Liver (tissue), 9 donors: Measurements from ENCODE around the gene KRTAP22-1. TPM values are rescaled to one million over a fixed set of nuclear protein-coding genes. Genes with fewer than 3 reads are reported as not detected.

Experiments used
- DNase-seq: peaks from one replicate; pipeline ENCODE4 v3.0.0-alpha.2; 2017; ENCODE audit warnings: low spot score
- H3K27ac ChIP-seq, 2 donors: one replicate each; pipeline ENCODE4 v1.7.0; 2013; ENCODE audit warnings: inconsistent platforms in 2 of 2, low read length in 2 of 2, control low read depth in 1 of 2, low read depth in 1 of 2, mild to moderate bottlenecking in 1 of 2
- H3K27me3 ChIP-seq, 4 donors: one replicate each; pipeline versions ENCODE4 v1.6.1 to v1.7.0; 2013; ENCODE audit warnings: low read length in 3 of 4, inconsistent platforms in 1 of 4, mild to moderate bottlenecking in 1 of 4, moderate library complexity in 1 of 4; ENCODE audit not compliant: control insufficient read depth in 4 of 4, insufficient read depth in 4 of 4
- H3K36me3 ChIP-seq, 4 donors: one replicate each; pipeline versions ENCODE4 v1.6.1 to v1.7.0; 2013; ENCODE audit warnings: low read length in 3 of 4, mild to moderate bottlenecking in 3 of 4, low read depth in 1 of 4, moderate library complexity in 1 of 4; ENCODE audit not compliant: control insufficient read depth in 4 of 4, insufficient read depth in 3 of 4
- H3K4me1 ChIP-seq, 4 donors: one replicate each; pipeline versions ENCODE4 v1.6.1 to v1.7.0; 2013; ENCODE audit warnings: low read length in 3 of 4, mild to moderate bottlenecking in 3 of 4, moderate library complexity in 1 of 4; ENCODE audit not compliant: control insufficient read depth in 4 of 4, insufficient read depth in 4 of 4
- H3K4me3 ChIP-seq, 3 donors: one replicate each; pipeline versions ENCODE4 v1.6.1 to v1.7.0; 2013; ENCODE audit warnings: low read length in 3 of 3, control low read depth in 1 of 3, low read depth in 1 of 3, mild to moderate bottlenecking in 1 of 3
- H3K9ac ChIP-seq, 2 donors: one replicate each; pipeline ENCODE4 v1.7.0; 2013; ENCODE audit warnings: low read length in 2 of 2, mild to moderate bottlenecking in 2 of 2, moderate library complexity in 2 of 2, control low read depth in 1 of 2, low read depth in 1 of 2
- H3K9me3 ChIP-seq, 4 donors: one replicate each; pipeline versions ENCODE4 v1.6.1 to v1.7.0; 2013; ENCODE audit warnings: low read length in 3 of 4; ENCODE audit not compliant: control insufficient read depth in 4 of 4
- ATF3 ChIP-seq: IDR thresholded peaks from 2 replicates; pipeline ENCODE4 v1.6.1; 2016; ENCODE audit warnings: antibody characterized with exemption
- EGR1 ChIP-seq, 2 donors: IDR thresholded peaks; 2 replicates each; pipeline ENCODE4 v1.6.1; 2016 to 2018; ENCODE audit warnings: antibody characterized with exemption in 2 of 2, low read depth in 2 of 2
- FOXA1 ChIP-seq: IDR thresholded peaks from 2 replicates; pipeline ENCODE4 v1.6.1; 2016; ENCODE audit warnings: antibody characterized with exemption
- FOXA2 ChIP-seq: IDR thresholded peaks from 2 replicates; pipeline ENCODE4 v1.6.1; 2016; ENCODE audit warnings: antibody characterized with exemption
- GABPA ChIP-seq, 2 donors: IDR thresholded peaks in 1 of 2; conservative IDR thresholded peaks in 1 of 2; 2 replicates each; pipeline ENCODE4 v1.6.1; 2016; ENCODE audit warnings: antibody characterized with exemption in 2 of 2, mild to moderate bottlenecking in 1 of 2, moderate library complexity in 1 of 2
- HNF4A ChIP-seq, 2 donors: conservative IDR thresholded peaks; 2 replicates each; pipeline ENCODE4 v1.6.1; 2016; ENCODE audit warnings: antibody characterized with exemption in 2 of 2, mild to moderate bottlenecking in 2 of 2
- HNF4G ChIP-seq: IDR thresholded peaks from 2 replicates; pipeline ENCODE4 v1.6.1; 2016; ENCODE audit warnings: antibody characterized with exemption
- JUND ChIP-seq, 2 donors: IDR thresholded peaks; 2 replicates each; pipeline ENCODE4 v1.6.1; 2016; ENCODE audit warnings: antibody characterized with exemption in 2 of 2
- MAX ChIP-seq: IDR thresholded peaks from 2 replicates; pipeline ENCODE4 v1.6.1; 2016; ENCODE audit warnings: antibody characterized with exemption
- NR2F2 ChIP-seq: IDR thresholded peaks from 2 replicates; pipeline ENCODE4 v1.6.1; 2016; ENCODE audit warnings: antibody characterized with exemption
- RAD21 ChIP-seq, 2 donors: IDR thresholded peaks; 2 replicates each; pipeline ENCODE4 v1.6.1; 2016; ENCODE audit warnings: antibody characterized with exemption in 2 of 2, mild to moderate bottlenecking in 2 of 2
- REST ChIP-seq: IDR thresholded peaks from 2 replicates; pipeline ENCODE4 v1.6.1; 2016; ENCODE audit warnings: antibody characterized with exemption, mild to moderate bottlenecking
- RXRA ChIP-seq, 2 donors: IDR thresholded peaks; 2 replicates each; pipeline ENCODE4 v1.6.1; 2017 to 2018; ENCODE audit warnings: antibody characterized with exemption in 2 of 2, mild to moderate bottlenecking in 1 of 2
- SP1 ChIP-seq: IDR thresholded peaks from 2 replicates; pipeline ENCODE4 v1.6.1; 2018; ENCODE audit warnings: antibody characterized with exemption, mild to moderate bottlenecking
- TAF1 ChIP-seq: conservative IDR thresholded peaks from 2 replicates; pipeline ENCODE4 v1.6.1; 2016; ENCODE audit warnings: antibody characterized with exemption, mild to moderate bottlenecking
- YY1 ChIP-seq: IDR thresholded peaks from 2 replicates; pipeline ENCODE4 v1.6.1; 2016; ENCODE audit warnings: antibody characterized with exemption, mild to moderate bottlenecking
- polyA plus RNA-seq, 2 donors: library from polyadenylated mRNA; stranded (reverse) in 1 of 2; unstranded in 1 of 2; fragments of 200-250 nt in 1 of 2; fragments of >200 nt in 1 of 2; fragmentation: Nextera tagmentation in 1 of 2; extraction: Ambion mirVana in 1 of 2; gene quantifications; one replicate each; pipeline versions ENCODE4 v1.2.1 to v1.2.3, GENCODE V29; 2013 to 2015
- total RNA-seq, 2 donors: library from RNA; depleted of rRNA; stranded (reverse); fragments of >200 nt; gene quantifications; one replicate each; pipeline ENCODE4 v1.2.3, GENCODE V29; 2014
- TF ChIP-seq, protein P1 (sequence below): IDR thresholded peaks from 2 replicates; pipeline ENCODE4 v1.6.1; 2016; ENCODE audit warnings: antibody characterized with exemption
- TF ChIP-seq, protein P2 (sequence below): fragments of 150-350 bp; IDR thresholded peaks from 2 replicates; pipeline ENCODE4 v1.5.1; 2017; ENCODE audit warnings: improper control_type of control experiment, low read depth, low read length; ENCODE audit not compliant: missing input control
- donor health status: healthy.
- donor health status: healthy.
- donor health status: healthy.
- donor health status: healthy.
- donor health status: healthy.

The KRTAP22-1 gene
- total and polyA plus RNA-seq, 4 donors = not detected

DNA sequence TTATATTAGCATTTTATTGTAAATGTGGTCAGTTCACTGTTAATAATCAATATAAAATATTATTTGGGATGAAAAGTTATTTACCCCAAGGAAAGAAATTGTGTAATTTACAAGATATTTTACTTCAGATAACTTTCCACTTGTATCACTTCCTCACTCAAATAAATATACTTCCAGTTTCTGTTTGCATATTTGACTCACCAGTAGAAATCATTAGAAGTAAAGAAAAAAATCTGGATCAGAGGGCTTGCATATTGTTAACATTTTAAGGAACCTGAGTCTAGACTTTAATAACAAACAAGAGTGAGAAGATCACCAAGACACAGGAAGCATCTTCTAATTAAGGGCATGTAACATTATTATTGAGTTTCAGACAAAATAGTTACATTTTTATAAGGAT, 19.2 kb downstream of the KRTAP22-1 start:
- Histone ChIP-seq H3K9ac (no peak overlapping the region), H3K9me3 (no peaks in the 10 kb centered on the region), H3K4me1 (no peaks in the 10 kb centered on the region), H3K4me3 (no peak overlapping the region), H3K27ac (no peak overlapping the region), H3K36me3 (no peaks in the 10 kb centered on the region), H3K27me3 (no peaks in the 10 kb centered on the region)
- no peak for DNase-seq
- TF ChIP-seq REST (no peak), RXRA (IDR thresholded peaks at IDR 0.05) (no peak), FOXA2 (no peak), YY1 (no peak), FOXA1 (no peak), HNF4G (no peak), SP1 (no peak), MAX (no peak), JUND (IDR thresholded peaks at IDR 0.05) (no peak), TAF1 (no peak), ATF3 (no peak), EGR1 (IDR thresholded peaks at IDR 0.05; ENCODE audit: low read depth in 2 of 2) (no peak), HNF4A (conservative IDR thresholded peaks at IDR 0.05) (no peak), NR2F2 (no peak), RAD21 (IDR thresholded peaks at IDR 0.05) (no peak), GABPA (IDR thresholded peaks at IDR 0.05 in 1 of 2, conservative IDR thresholded peaks at IDR 0.05 in 1 of 2) (no peak)
- TF ChIP-seq, protein P1, sequence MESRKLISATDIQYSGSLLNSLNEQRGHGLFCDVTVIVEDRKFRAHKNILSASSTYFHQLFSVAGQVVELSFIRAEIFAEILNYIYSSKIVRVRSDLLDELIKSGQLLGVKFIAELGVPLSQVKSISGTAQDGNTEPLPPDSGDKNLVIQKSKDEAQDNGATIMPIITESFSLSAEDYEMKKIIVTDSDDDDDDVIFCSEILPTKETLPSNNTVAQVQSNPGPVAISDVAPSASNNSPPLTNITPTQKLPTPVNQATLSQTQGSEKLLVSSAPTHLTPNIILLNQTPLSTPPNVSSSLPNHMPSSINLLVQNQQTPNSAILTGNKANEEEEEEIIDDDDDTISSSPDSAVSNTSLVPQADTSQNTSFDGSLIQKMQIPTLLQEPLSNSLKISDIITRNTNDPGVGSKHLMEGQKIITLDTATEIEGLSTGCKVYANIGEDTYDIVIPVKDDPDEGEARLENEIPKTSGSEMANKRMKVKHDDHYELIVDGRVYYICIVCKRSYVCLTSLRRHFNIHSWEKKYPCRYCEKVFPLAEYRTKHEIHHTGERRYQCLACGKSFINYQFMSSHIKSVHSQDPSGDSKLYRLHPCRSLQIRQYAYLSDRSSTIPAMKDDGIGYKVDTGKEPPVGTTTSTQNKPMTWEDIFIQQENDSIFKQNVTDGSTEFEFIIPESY = no peak
- TF ChIP-seq, protein P2, sequence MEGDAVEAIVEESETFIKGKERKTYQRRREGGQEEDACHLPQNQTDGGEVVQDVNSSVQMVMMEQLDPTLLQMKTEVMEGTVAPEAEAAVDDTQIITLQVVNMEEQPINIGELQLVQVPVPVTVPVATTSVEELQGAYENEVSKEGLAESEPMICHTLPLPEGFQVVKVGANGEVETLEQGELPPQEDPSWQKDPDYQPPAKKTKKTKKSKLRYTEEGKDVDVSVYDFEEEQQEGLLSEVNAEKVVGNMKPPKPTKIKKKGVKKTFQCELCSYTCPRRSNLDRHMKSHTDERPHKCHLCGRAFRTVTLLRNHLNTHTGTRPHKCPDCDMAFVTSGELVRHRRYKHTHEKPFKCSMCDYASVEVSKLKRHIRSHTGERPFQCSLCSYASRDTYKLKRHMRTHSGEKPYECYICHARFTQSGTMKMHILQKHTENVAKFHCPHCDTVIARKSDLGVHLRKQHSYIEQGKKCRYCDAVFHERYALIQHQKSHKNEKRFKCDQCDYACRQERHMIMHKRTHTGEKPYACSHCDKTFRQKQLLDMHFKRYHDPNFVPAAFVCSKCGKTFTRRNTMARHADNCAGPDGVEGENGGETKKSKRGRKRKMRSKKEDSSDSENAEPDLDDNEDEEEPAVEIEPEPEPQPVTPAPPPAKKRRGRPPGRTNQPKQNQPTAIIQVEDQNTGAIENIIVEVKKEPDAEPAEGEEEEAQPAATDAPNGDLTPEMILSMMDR = no peak
